GM19035 (cell line): Measurements from ENCODE around the gene VPS52.

Experiments
- ATAC-seq: cut with Tn5 transposase; IDR thresholded peaks from one replicate; pipeline ENCODE4 v1.9.1; 2021; ENCODE audit not compliant: unreplicated experiment

Gene VPS52

GRCh38 chr6:33212857-33213165 lies 58.9 kb downstream of the VPS52 start:
- no peak for ATAC-seq

DNA sequence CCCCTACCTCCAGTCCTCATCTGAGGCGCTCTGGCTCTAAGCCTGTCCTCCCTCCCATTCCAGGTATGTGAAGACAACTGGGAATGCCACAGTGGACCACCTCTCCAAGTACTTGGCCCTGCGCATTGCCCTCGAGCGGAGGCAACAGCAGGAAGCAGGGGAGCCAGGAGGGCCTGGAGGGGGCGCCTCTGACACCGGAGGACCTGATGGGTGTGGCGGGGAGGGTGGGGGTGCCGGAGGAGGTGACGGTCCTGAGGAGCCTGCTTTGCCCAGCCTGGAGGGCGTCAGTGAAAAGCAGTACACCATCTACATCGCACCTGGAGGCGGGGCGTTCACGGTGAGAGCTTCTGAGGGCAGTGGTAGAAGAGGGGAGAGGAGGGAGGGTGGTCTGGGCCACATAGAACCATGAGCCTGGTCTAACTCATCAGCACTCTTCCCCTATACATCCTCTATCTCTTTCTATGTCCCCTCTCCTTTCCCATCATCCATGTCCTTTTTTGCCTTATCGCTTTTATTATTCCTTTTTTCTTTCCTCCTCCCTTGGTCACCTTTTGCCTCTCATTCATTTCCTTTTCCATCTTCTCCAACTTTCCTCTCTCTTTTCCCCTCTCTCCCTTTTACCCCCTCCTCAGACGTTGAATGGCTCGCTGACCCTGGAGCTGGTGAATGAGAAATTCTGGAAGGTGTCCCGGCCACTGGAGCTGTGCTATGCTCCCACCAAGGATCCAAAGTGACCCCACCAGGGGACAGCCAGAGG lies 59.8 kb downstream of the VPS52 start:
- ATAC-seq = no peak

DNA sequence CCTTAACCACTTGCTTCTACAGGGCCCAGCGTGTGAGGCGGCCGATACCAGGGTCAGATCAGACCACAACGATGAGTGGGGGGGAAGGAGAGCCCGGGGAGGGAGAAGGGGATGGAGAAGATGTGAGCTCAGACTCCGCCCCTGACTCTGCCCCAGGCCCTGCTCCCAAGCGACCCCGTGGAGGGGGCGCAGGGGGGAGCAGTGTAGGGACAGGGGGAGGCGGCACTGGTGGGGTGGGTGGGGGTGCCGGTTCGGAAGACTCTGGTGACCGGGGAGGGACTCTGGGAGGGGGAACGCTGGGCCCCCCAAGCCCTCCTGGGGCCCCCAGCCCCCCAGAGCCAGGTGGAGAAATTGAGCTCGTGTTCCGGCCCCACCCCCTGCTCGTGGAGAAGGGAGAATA lies 60.5 kb downstream of the VPS52 start:
- no peak for ATAC-seq

GRCh38 chr6:33209856-33210255 lies 61.8 kb downstream of the VPS52 start:
- ATAC-seq = no peak

- peak; percentile 47 for ATAC-seq
These were observed 63.3 kb downstream of the VPS52 start, which contains the start of gene RING1 for GRCh38 chr6:33208091-33208967. Gene RING1, plus strand, starts transcription at chr6:33208500. Its CDS starts 323 bp downstream, at chr6:33208823.

DNA sequence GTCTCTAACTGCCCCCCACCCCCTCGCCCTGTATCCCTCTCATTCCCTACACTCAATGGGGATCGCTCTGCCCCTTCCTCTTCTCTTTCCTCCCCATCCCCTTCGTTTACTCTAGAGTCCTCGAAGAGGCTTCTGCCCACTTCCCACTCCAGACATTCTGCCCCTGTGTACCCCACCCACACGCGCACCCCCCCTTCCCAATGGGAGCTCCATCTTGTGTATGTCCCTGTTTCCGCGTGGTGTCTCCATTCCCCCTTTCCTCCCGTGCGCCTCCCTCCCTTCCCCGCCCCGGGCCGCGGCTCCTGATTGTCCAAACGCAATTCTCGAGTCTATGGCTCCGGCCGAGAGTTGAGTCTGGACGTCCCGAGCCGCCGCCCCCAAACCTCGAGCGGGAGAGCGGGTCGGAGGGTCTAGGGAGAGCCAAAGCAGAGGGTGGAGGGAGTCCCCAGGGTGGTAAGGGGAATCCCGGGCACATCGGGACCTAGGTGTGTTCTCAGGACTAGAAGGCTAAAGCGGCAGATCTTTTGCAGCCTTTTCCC lies 64.1 kb downstream of the VPS52 start:
- no peak for ATAC-seq

GRCh38 chr6:33206864-33207551 lies 64.7 kb downstream of the VPS52 start:
- ATAC-seq = no peak

- ATAC-seq = no peak
These were observed 65.4 kb downstream of the VPS52 start for GRCh38 chr6:33206027-33206863.

DNA sequence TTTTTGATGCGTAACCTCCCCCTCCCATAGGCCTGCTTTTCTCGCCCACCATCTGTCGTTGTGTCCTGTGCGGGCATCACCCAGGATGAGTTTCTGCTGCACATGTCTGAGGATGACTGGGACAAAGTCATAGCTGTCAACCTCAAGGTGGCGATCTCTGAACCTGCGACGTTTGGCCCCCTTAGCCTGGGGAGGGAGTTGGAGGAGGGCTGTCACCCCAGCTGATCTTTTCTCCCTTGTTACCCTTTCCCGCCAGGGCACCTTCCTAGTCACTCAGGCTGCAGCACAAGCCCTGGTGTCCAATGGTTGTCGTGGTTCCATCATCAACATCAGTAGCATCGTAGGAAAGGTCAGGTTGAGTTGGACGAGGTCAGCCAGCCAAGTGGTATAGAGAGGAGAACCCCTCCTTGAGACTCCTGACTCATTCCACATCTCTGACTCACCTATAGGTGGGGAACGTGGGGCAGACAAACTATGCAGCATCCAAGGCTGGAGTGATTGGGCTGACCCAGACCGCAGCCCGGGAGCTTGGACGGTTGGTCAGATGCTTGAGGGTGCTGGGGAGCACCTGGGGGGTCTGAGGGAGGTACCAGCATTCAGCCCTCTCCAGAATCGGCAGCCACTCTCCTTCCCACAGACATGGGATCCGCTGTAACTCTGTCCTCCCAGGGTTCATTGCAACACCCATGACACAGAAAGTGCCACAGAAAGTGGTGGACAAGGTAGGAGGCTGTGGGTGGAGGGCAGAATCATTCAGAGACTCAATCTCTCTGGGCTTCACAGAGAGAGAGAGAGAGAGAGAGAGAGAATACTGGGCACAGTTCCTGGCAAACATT lies 66.3 kb downstream of the VPS52 start:
- no peak for ATAC-seq

DNA sequence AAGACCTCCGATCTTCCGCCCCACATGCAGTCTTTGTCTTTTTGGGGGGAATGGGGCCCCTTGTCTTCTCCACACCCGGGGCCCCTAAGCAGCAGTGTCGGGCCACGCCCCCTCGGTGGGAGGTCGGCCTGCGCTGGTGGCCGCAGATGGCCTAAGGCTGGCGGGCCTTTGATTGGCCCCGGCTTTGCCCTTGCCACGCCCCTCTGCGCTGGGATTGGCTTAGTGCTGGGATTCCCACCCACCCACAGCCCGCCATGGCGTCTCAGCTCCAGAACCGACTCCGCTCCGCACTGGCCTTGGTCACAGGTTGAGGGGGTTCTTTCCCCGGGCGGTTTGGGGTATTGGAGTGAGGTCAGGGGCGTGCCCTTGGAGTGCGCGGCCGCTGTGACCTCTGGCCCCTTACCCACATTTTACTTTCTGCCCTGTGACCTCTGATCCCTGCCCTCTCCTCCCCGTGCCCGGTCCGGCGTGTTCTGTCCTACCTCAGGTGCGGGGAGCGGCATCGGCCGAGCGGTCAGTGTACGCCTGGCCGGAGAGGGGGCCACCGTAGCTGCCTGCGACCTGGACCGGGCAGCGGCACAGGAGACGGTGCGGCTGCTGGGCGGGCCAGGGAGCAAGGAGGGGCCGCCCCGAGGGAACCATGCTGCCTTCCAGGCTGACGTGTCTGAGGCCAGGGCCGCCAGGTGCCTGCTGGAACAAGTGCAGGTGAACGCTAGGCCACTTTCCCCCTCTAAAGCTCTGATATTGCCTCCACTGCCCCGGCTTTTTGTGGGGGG lies 67.1 kb downstream of the VPS52 start, which contains the start of gene HSD17B8:
Gene HSD17B8, plus strand, starts transcription at position 241 of the 776 bp plus-strand sequence. Its CDS starts 14 bp downstream, at position 255.
- peak; percentile 42 for ATAC-seq

GRCh38 chr6:33204165-33204414 lies 67.6 kb downstream of the VPS52 start:
- no peak for ATAC-seq

DNA sequence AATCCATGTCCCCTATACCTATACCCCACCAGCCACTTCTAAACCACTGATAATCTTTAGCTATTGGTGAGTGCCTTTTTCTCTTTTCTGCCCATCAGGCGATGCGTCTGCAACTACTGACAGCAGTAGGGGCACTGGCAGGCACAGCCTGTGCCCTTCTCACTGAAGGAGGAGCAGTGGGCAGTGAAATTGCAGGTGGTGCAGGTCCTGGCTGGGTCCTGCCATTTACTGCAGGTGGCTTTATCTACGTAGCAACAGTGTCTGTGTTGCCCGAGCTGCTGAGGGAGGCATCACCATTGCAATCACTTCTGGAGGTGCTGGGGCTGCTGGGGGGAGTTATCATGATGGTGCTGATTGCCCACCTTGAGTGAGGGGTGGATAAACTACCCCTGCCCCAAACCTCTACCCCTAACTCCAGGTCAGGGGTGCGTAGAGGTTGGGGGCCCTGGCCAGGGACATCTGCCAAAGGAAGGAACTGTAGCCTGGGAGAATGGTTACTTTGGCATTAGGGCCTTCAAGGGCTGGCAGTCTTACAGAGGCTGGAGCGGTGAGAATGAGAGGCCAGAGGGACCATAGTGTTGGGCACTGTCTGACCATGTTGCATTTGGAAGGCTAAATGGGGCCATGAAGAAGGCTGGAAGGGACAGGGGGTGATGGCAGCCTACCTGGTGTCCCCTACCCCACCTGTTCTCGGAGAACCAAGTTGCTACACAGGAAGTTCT lies 68.1 kb downstream of the VPS52 start:
- ATAC-seq = no peak

DNA sequence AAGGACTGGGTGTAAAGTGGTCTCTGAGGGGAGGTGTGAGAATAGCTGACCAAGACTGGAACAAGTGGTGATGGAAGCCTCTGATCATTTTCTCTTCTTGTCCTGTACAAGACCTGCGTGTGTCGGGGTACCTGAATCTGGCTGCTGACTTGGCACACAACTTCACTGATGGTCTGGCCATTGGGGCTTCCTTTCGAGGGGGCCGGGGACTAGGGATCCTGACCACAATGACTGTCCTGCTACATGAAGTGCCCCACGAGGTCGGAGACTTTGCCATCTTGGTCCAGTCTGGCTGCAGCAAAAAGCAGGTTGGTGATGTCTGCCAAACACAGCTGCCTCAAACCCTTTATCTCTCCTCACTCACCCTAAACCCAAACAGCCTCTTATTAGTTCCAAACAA lies 68.9 kb downstream of the VPS52 start:
- ATAC-seq = no peak

DNA sequence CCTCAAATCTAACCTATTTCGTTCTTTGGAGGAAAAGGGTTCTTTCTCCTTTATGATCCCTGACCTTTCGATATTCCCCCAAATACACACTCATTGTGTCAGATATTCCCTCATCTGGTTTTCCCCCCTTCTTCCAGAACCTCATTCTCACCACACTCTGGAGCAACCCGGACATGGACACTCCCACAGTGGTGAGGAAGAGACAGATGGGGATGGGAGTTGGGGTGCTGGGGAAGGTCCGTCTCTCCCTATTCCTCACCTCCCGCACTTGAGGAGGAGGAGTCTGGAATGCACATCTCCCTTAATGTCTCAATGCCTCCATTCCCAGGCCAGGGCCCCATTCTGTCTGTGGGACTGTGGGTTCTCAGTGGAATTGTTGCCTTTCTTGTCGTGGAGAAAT lies 69.7 kb downstream of the VPS52 start:
- ATAC-seq = no peak

GRCh38 chr6:33201147-33201545 lies 70.5 kb downstream of the VPS52 start:
- ATAC-seq = no peak
